Gastrocnemius medialis (tissue), 4 donors: Measurements from ENCODE around the gene ATF2.

ENCODE experiments used
- CTCF ChIP-seq, 5 experiments: fragments of 450-650 bp in 3 of 5; fragments of 200-600 bp in 2 of 5; sonication (generic) in 2 of 5; IDR thresholded peaks in 4 of 5; conservative IDR thresholded peaks in 1 of 5; 1 replicate in 4 of 5; 2 replicates in 1 of 5; pipeline ENCODE4 v1.5.1; 2016 to 2019; ENCODE audit warnings: antibody characterized with exemption in 5 of 5, mild to moderate bottlenecking in 3 of 5, moderate library complexity in 3 of 5
- POLR2A ChIP-seq, 2 donors: fragments of 450-650 bp; IDR thresholded peaks; one replicate each; pipeline ENCODE4 v1.6.1; 2017; ENCODE audit warnings: antibody characterized with exemption in 2 of 2, mild to moderate bottlenecking in 2 of 2, moderate library complexity in 2 of 2

GRCh38 chr2:175039031-175039430 lies 129.0 kb downstream of the ATF2 start:
- no peak for TF ChIP-seq POLR2A (IDR thresholded peaks at IDR 0.05)
- no peak for TF ChIP-seq CTCF (IDR thresholded peaks at IDR 0.05 in 4 of 5, conservative IDR thresholded peaks at IDR 0.05 in 1 of 5)
